Muscle layer of duodenum (tissue), 2 donors: ENCODE results near the gene RPAP3.

Experiments
- H3K27ac ChIP-seq: one replicate; pipeline ENCODE4 v1.7.0; 2013; ENCODE audit warnings: mild to moderate bottlenecking, low read length
- H3K27me3 ChIP-seq: one replicate; pipeline ENCODE4 v1.7.0; 2013; ENCODE audit warnings: low read depth, mild to moderate bottlenecking, control low read depth, low read length
- H3K36me3 ChIP-seq, 2 donors: one replicate each; pipeline ENCODE4 v1.7.0; 2013; ENCODE audit warnings: low read length in 2 of 2, control low read depth in 1 of 2, mild to moderate bottlenecking in 1 of 2; ENCODE audit not compliant: insufficient read depth in 2 of 2, control insufficient read depth in 1 of 2
- H3K4me1 ChIP-seq, 2 donors: one replicate each; pipeline ENCODE4 v1.7.0; 2013; ENCODE audit warnings: low read length in 2 of 2, mild to moderate bottlenecking in 2 of 2, control low read depth in 1 of 2, moderate library complexity in 1 of 2; ENCODE audit not compliant: insufficient read depth in 2 of 2, control insufficient read depth in 1 of 2
- H3K4me3 ChIP-seq, 2 donors: one replicate each; pipeline ENCODE4 v1.7.0; 2013; ENCODE audit warnings: low read length in 2 of 2, low read depth in 1 of 2, mild to moderate bottlenecking in 1 of 2
- H3K9me3 ChIP-seq, 2 donors: one replicate each; pipeline ENCODE4 v1.7.0; 2013; ENCODE audit warnings: low read length in 2 of 2, control low read depth in 1 of 2, mild to moderate bottlenecking in 1 of 2; ENCODE audit not compliant: control insufficient read depth in 1 of 2
- donor health status: healthy.

The RPAP3 gene, protein sequence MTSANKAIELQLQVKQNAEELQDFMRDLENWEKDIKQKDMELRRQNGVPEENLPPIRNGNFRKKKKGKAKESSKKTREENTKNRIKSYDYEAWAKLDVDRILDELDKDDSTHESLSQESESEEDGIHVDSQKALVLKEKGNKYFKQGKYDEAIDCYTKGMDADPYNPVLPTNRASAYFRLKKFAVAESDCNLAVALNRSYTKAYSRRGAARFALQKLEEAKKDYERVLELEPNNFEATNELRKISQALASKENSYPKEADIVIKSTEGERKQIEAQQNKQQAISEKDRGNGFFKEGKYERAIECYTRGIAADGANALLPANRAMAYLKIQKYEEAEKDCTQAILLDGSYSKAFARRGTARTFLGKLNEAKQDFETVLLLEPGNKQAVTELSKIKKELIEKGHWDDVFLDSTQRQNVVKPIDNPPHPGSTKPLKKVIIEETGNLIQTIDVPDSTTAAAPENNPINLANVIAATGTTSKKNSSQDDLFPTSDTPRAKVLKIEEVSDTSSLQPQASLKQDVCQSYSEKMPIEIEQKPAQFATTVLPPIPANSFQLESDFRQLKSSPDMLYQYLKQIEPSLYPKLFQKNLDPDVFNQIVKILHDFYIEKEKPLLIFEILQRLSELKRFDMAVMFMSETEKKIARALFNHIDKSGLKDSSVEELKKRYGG

GRCh38 chr12:47705566-47706425, at the start of gene RPAP3:
RPAP3 (minus strand) TSS chr12:47706030; CDS start chr12:47702840, 3,190 bp downstream.
- H3K36me3 ChIP-seq = no peaks in the 10 kb centered on the region
- H3K27me3 ChIP-seq = no peaks in the 10 kb centered on the region
- H3K4me3 ChIP-seq = peak within 1 kb of the TSS; percentile 82 to 91
- H3K27ac ChIP-seq = peak within 1 kb of the TSS; percentile 98
- peaks cover 0 to 6% of the 10 kb centered on the region in 2 donors for H3K4me1 ChIP-seq
- no peaks in the 10 kb centered on the region for H3K9me3 ChIP-seq

DNA sequence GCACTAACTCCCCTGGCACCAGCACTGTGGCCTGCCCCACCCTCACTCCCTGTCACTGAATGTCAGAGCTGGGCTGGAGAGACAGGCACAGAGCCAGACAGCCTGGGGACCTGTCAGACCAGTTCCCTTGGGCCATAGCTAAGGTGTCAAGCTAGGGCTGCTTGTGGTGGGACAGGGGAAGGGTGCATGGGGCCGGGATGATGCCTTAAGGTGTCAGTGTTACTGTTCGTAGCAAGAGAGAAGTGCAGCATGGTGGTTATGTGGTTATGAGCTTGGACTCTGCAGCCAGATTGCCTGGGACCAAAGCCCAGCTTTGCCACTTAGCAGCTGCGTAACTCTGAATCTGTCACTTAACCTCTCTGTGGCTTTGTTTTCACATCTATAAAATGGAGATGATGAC, 49.1 kb upstream of the RPAP3 start:
- Histone ChIP-seq H3K27me3 (no peaks in the 10 kb centered on the region), H3K9me3 (no peaks in the 10 kb centered on the region), H3K36me3 (no peaks in the 10 kb centered on the region), H3K27ac (peak overlapping the region; percentile 46), H3K4me1 (peaks cover 10 to 13% of the 10 kb centered on the region in 2 donors), H3K4me3 (no peak overlapping the region)

DNA sequence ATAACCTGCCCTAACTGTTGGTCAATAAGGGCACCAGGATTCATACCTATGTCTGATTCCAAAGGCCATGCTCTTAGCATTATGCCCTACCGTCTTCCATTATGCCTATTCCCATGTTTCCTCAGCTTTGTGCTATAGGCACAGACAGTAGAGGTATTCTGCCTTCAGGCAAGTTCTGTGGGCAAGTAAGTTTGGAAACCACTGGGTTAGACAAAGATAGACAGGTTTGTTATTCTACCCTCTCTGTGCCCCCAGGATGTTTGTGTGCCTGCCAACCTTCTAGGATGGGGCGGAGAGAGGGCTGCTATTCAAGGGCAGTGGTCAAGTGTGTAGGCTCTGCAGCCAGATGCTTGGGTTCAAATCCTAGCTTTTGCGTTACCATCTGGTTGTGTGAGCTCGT, 48.3 kb upstream of the RPAP3 start:
- peak overlapping the region; percentile 2 for H3K27ac ChIP-seq
- no peak overlapping the region for H3K4me3 ChIP-seq
- H3K4me1 ChIP-seq = peaks cover 7 to 10% of the 10 kb centered on the region in 2 donors

DNA sequence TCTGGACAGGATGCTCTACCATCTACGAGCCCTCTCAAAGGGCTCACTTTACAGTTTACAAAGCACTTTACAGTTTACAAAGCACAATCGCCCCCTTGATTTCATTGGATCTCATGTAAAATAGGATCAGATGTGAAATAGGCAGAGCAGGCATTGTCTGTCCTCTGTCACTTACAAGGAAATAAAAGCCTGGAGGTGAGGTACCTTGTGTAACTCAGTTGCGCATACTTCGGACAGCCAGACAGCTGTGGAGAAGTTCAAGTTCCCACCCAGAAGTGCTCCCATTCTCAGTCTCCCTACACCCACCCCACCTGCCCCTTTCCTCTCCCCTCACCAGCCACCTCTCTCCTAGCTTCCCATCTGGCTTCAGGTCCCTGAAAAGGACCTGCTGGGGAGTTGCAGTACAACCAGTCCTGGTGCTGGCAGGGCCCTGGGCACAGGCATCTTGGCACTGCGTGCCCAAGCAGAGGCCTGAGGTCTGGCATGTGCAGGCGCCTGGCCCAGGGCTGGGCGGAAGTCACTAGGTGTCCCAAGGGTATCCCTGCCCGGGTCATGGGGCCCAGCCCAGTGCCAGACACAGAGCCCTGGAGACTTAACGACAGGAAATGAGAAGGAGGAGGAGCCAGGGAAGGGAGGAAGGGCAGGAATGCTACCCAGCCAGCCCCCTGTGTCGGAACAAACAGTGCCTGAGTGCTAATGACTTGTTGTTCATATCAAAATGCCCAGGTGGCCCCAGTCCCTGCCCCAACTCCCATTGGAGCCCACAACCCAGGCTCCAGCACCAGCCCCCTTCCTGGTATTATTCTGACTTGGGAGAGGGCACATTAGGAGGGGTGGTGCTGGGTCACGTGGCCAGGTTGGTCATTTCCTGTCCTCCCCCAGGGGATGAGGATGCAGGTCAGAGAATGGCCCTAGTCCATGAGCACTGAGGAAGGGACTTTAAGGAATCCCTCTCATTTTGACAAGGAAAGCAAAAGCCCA, 47.5 kb upstream of the RPAP3 start:
- Histone ChIP-seq H3K4me1 (peaks cover 4 to 10% of the 10 kb centered on the region in 2 donors), H3K9me3 (no peaks in the 10 kb centered on the region), H3K27me3 (no peaks in the 10 kb centered on the region), H3K27ac (no peak overlapping the region), H3K4me3 (no peak overlapping the region), H3K36me3 (no peaks in the 10 kb centered on the region)

More for the DNA sequence above, 48.3 kb upstream of the RPAP3 start:
- H3K27me3 ChIP-seq = no peaks in the 10 kb centered on the region
- H3K9me3 ChIP-seq = no peaks in the 10 kb centered on the region
- H3K36me3 ChIP-seq = no peaks in the 10 kb centered on the region

DNA sequence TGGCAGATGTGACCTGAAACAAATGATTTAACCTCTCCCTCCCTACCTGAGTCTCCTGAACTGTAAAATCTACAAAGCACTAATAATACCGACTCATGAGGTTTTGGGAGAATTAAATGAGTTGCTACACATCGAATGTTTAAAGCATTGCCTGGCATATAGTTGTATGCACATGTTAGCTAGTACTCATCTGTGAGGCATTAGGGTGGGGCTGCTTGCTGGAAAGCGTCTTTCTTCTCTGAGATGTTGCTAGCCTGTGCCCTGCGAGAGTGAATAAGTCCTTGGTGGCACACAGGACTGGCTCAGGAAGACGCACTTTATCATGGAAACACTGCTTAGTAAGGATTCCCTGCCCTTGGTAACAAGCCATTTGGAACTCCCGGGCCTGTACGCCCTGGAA, 46.7 kb upstream of the RPAP3 start:
- Histone ChIP-seq H3K4me1 (peaks cover 0 to 10% of the 10 kb centered on the region in 2 donors), H3K36me3 (no peaks in the 10 kb centered on the region), H3K27ac (no peak overlapping the region), H3K9me3 (no peaks in the 10 kb centered on the region), H3K4me3 (no peak overlapping the region), H3K27me3 (no peaks in the 10 kb centered on the region)

GRCh38 chr12:47752121-47752520, 46.3 kb upstream of the RPAP3 start:
- H3K4me1 ChIP-seq = peaks cover 0 to 10% of the 10 kb centered on the region in 2 donors
- no peaks in the 10 kb centered on the region for H3K9me3 ChIP-seq
- no peaks in the 10 kb centered on the region for H3K27me3 ChIP-seq
- H3K27ac ChIP-seq = no peak overlapping the region
- H3K4me3 ChIP-seq = no peak overlapping the region
- no peaks in the 10 kb centered on the region for H3K36me3 ChIP-seq

- Histone ChIP-seq H3K36me3 (no peaks in the 10 kb centered on the region), H3K27ac (no peak overlapping the region), H3K27me3 (no peaks in the 10 kb centered on the region), H3K4me3 (no peak overlapping the region), H3K4me1 (peaks cover 0 to 10% of the 10 kb centered on the region in 2 donors), H3K9me3 (no peaks in the 10 kb centered on the region)
These were observed 45.7 kb upstream of the RPAP3 start for GRCh38 chr12:47751561-47751960.

DNA sequence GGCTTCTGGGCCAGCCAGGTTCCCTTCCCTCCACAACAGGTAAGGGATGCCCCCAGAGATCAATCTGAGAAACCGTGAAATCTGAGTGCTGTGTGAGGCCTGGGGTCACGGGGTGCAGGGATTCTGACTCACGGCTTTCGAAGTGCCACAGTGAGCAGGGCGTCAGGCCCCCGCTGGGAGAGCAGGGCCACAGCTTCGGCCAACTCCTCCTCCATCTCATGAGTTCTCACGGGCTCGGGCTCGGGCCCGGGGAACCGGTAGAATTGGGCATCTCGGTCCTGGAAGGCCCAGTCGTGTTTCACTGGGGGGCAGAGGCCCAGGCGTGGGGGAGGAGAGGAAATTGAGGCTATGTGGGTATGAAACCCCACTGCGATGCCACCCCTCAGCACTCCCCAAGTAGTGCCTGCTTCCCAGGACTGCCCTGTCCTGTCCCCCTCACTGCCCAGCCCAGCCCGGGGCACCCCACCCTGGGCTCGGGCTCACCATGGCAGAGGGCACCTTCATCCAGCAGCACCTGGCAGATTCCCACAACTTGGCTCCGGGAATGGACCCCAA, 45.2 kb upstream of the RPAP3 start:
- Histone ChIP-seq H3K27ac (no peak overlapping the region), H3K4me3 (no peak overlapping the region), H3K27me3 (no peaks in the 10 kb centered on the region), H3K9me3 (no peaks in the 10 kb centered on the region), H3K4me1 (peaks cover 0 to 10% of the 10 kb centered on the region in 2 donors), H3K36me3 (no peaks in the 10 kb centered on the region)

DNA sequence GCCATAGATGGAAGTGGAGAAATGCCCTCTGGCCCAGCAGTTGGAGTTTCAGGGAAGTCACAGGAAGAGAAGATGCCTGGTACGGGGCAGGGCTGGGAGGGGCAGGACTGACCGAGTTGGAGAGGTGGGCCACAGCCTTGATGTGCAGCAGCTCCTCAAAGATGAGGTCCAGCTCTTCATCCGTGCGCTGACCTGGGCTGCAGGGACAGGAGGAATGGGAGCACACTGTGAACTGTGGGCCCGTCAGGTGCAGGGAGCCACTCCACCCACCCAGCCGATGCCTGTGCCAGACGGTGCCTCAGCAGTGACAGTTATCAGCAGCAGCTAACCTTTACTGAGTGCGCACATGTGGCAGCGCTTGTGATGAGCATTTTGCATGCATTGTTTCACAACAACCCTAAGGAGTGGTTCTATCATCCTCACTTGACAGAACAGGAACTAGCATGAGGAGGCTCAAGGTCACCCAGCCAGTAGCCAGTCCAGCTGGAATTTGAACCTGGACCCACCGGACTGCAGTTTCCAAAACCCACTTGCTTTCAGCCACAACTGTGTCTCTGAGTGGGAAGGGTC, 44.5 kb upstream of the RPAP3 start:
- H3K27ac ChIP-seq = no peak overlapping the region
- H3K4me3 ChIP-seq = no peak overlapping the region
- no peaks in the 10 kb centered on the region for H3K36me3 ChIP-seq
- H3K27me3 ChIP-seq = no peaks in the 10 kb centered on the region
- peaks cover 0 to 7% of the 10 kb centered on the region in 2 donors for H3K4me1 ChIP-seq
- no peaks in the 10 kb centered on the region for H3K9me3 ChIP-seq

- H3K27me3 ChIP-seq = no peaks in the 10 kb centered on the region
- H3K27ac ChIP-seq = no peak overlapping the region
- no peaks in the 10 kb centered on the region for H3K9me3 ChIP-seq
- H3K4me1 ChIP-seq = no peaks in the 10 kb centered on the region
- no peak overlapping the region for H3K4me3 ChIP-seq
- no peaks in the 10 kb centered on the region for H3K36me3 ChIP-seq
These were observed 43.1 kb upstream of the RPAP3 start for GRCh38 chr12:47748899-47749298.
